ENCODE results near the gene RBM23. TPM values are rescaled to one million over a fixed set of nuclear protein-coding genes. Genes with fewer than 3 reads are reported as not detected.

The RBM23 gene
- total RNA-seq, 3 donors from 2014 or later: 80.4 to 90.4 (median 82.5) TPM

DNA sequence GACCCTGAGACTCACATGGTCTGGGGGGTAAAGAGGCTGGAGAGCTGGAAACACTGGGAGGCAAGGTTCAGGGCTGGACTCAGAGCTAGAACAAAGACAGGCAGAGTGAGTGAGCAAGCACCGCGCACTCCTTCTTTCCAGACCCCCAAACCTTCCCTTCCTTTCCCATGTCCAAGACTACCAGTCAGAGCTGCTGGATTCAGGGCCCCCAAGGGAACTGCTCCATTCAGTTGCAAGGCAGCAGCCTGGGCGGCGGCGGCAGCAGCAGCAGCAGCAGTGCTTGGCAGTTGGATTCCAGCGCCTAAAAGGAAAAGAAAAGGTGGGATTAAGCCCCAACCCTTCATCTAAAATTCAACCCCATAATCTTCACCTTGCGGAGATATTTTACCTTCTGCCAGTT lies 17.1 kb downstream of the RBM23 start:
- H3K4me3 Mint-ChIP-seq: no peak overlapping the region
- DNase-seq: no peak
- peaks cover 4% of the 10 kb centered on the region for H3K4me1 Mint-ChIP-seq (ENCODE audit: low read depth)
- H3K27me3 Mint-ChIP-seq (ENCODE audit: low read depth): no peaks in the 10 kb centered on the region
- H3K36me3 Mint-ChIP-seq (ENCODE audit: insufficient read depth): peaks cover 42% of the 10 kb centered on the region
- H3K9me3 Mint-ChIP-seq: no peaks in the 10 kb centered on the region
- no peak for ATAC-seq

DNA sequence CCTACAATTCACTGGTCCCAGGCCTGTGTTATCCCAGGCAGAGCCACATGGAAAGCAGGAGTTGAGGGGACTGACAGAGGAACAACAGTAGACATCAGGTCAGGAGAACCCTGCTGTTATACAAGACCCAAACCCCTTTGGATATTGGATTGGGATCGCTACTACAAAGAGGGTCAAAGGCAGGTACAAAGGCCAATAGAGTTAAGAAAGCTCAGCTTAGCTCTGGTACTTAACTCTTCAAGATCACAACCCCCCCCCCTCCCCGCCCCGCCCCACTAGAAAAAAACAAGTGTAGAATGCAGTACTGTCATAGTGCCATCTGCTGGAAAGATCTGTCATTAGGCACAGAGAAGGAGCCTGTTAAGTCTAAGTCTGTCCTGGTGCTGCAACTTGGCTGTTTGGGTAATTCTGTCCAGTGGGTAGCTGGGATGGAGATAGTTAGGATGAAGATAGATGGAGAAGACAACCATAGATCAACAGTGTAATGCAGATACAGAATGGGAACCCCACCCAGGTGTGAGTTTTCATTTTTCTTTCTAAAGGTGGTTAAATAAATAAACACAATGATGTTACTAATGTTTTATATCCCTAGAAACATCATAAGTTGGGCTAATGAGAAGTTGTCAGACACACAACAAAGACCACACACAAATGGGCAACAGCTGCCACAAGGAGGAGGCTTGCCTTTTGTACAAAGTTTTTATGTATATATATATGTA lies 18.7 kb downstream of the RBM23 start:
- DNase-seq (peak; percentile 24), ATAC-seq (peak; percentile 65 to 70)
- H3K9me3 Mint-ChIP-seq: no peaks in the 10 kb centered on the region
- peaks cover 30% of the 10 kb centered on the region for H3K36me3 Mint-ChIP-seq (ENCODE audit: insufficient read depth)
- H3K4me1 Mint-ChIP-seq (ENCODE audit: low read depth): peaks cover 6% of the 10 kb centered on the region
- H3K4me3 Mint-ChIP-seq: no peak overlapping the region
- H3K27me3 Mint-ChIP-seq (ENCODE audit: low read depth): no peaks in the 10 kb centered on the region

DNA sequence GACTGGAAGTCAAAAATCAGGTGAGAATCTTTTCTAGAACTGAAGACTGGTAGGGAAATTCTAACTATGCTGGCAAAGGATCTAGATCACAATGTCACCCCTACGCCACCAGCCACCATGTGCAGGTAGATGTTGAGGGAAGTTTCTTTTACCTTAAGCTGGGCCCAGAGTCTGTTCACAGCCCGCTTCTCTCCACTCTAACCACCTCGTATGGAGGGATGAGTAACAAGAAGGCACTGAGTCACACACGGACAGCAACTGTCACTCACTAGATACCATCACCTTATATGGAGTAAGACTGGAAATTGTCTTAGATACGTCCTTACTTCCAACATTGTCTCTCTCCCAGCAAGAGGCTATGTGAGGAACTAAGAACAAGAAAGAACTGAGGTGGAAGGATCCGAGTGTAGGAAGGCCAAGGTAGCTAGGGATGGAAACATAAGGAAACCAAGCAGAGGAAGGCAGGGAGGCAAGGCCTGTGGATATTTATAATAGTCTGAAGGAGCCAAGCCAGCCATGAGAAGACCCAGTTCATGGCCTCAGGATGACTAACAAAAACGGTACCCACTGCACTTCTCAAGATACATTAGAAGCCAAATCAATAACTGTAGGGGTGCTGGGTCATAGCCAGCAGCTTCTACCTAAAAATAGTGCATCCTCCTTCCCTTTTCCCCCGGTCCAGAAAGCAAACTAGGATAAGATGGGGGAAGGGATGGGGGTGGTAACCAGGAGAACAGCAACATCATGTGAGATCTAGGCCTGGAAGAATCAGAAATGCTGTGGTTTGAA lies 20.5 kb downstream of the RBM23 start:
- peaks cover 19% of the 10 kb centered on the region for H3K36me3 Mint-ChIP-seq (ENCODE audit: insufficient read depth)
- ATAC-seq (peak; percentile 93 to 94), DNase-seq (no peak)
- no peaks in the 10 kb centered on the region for H3K27me3 Mint-ChIP-seq (ENCODE audit: low read depth)
- no peaks in the 10 kb centered on the region for H3K9me3 Mint-ChIP-seq
- peaks cover 6% of the 10 kb centered on the region for H3K4me1 Mint-ChIP-seq (ENCODE audit: low read depth)
- no peak overlapping the region for H3K4me3 Mint-ChIP-seq

DNA sequence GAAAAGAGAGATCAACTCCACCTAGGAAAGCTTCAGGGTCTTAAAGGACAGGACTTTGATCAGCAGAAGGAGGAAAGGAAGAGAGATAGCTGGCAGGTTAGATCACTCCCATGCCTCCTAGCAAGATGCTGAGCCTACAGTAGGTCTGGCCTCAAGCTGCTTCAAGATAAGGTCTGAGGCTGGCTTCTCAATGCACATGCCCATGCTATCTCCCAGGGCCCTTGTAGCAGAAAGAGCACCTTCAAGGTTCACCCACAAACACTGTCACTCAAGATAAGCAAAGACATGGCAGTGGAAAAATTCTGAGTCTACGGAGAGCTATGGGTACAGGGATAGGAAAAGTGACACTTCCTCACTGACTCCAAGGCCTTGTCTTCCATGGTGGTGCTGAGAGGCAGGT lies 21.6 kb downstream of the RBM23 start:
- H3K4me1 Mint-ChIP-seq (ENCODE audit: low read depth): peaks cover 6% of the 10 kb centered on the region
- DNase-seq (no peak), ATAC-seq (no peak)
- no peaks in the 10 kb centered on the region for H3K27me3 Mint-ChIP-seq (ENCODE audit: low read depth)
- H3K36me3 Mint-ChIP-seq (ENCODE audit: insufficient read depth): peaks cover 21% of the 10 kb centered on the region
- H3K4me3 Mint-ChIP-seq: no peak overlapping the region
- H3K9me3 Mint-ChIP-seq: no peaks in the 10 kb centered on the region

DNA sequence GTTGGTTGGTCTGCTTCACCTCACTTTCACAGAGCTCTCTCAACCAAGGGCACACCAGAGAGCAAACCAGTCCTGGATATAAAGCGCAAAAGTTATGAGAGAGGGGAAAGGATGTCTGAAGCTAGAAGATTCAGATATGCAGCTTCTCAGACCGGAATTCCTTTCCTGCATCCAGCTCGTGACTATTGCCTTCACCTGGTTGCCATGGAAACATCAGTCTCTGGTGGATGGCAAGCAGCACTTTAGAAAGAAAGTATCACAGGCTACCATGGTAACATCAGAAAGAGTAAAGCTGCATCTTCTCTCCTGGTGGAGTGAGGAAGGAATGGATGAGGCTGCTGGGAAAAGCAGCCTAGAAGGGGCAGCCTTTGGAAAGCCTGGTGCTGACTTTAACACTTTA lies 22.2 kb downstream of the RBM23 start:
- no peak for ATAC-seq
- Mint-ChIP-seq H3K36me3 (ENCODE audit: insufficient read depth) (peaks cover 18% of the 10 kb centered on the region), H3K4me1 (ENCODE audit: low read depth) (peaks cover 6% of the 10 kb centered on the region)

DNA sequence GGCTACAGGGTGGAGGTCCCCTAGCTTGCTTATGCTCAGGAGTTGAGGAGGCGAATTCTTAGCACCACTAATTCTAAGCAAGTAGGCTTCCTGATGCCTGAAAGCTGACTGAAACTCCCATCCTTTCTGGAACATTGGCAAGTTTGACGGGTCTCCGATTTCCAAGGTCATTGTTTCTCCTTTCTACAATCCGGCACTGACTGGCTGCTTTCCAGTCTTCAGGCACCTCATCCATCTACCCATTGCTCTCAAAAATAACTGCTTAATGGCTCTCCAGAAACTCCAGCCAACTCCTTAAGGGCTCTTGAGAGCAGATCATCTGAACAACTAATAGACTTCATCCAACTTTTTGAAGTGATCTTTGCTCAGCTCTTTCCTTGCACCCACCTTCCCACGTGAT lies 22.6 kb downstream of the RBM23 start:
- H3K36me3 Mint-ChIP-seq (ENCODE audit: insufficient read depth): peaks cover 16% of the 10 kb centered on the region
- H3K27me3 Mint-ChIP-seq (ENCODE audit: low read depth): no peaks in the 10 kb centered on the region
- DNase-seq (no peak), ATAC-seq (no peak)
- H3K9me3 Mint-ChIP-seq: no peaks in the 10 kb centered on the region
- no peak overlapping the region for H3K4me3 Mint-ChIP-seq
- peaks cover 6% of the 10 kb centered on the region for H3K4me1 Mint-ChIP-seq (ENCODE audit: low read depth)

More for the DNA sequence above, 22.2 kb downstream of the RBM23 start:
- H3K27me3 Mint-ChIP-seq (ENCODE audit: low read depth): no peaks in the 10 kb centered on the region
- H3K9me3 Mint-ChIP-seq: no peaks in the 10 kb centered on the region
- no peak for DNase-seq
- no peak overlapping the region for H3K4me3 Mint-ChIP-seq

DNA sequence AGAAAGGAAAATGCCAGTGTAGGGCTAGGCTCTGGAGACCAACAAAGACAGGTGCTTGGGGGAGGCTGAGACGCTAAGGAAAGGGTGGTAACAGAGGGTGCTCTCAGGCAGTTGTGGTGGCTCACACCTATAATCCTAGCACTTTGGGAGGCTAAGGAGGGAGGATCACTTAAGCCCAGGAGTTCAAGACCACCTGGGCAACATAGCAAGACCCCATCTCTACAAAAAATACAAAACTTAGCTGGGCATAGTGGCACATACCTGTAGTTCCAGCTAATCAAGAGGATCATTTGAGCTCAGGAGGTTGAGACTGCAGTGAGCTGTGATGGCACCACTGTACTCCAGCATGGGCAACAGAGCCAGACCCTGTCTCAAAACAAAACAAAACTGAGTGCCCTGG lies 23.5 kb downstream of the RBM23 start:
- ATAC-seq: no peak
- no peak for DNase-seq
- H3K27me3 Mint-ChIP-seq (ENCODE audit: low read depth): no peaks in the 10 kb centered on the region
- H3K4me3 Mint-ChIP-seq: no peak overlapping the region
- peaks cover 9% of the 10 kb centered on the region for H3K36me3 Mint-ChIP-seq (ENCODE audit: insufficient read depth)
- no peaks in the 10 kb centered on the region for H3K9me3 Mint-ChIP-seq
- H3K4me1 Mint-ChIP-seq (ENCODE audit: low read depth): peaks cover 8% of the 10 kb centered on the region

DNA sequence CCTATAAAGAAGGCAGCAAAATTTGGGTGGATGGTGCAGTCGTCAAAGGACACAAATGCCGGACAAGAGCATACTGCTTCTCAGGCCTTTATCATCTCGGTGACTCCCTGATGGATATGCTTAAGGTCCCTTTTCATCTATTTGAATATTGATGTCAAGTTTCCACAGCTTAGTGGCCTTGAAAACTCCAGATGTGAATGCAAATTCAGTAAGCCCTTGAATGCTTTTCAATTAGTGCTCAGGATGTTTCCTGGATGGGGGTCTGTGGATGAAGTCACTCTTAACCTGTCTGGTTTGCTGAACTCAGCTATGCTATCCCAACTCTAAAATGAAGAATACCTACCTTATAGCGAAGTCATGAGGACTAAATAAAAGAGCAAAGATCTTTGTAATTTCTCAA lies 25.2 kb downstream of the RBM23 start:
- Mint-ChIP-seq H3K27me3 (ENCODE audit: low read depth) (no peaks in the 10 kb centered on the region), H3K36me3 (ENCODE audit: insufficient read depth) (peaks cover 10% of the 10 kb centered on the region)

DNA sequence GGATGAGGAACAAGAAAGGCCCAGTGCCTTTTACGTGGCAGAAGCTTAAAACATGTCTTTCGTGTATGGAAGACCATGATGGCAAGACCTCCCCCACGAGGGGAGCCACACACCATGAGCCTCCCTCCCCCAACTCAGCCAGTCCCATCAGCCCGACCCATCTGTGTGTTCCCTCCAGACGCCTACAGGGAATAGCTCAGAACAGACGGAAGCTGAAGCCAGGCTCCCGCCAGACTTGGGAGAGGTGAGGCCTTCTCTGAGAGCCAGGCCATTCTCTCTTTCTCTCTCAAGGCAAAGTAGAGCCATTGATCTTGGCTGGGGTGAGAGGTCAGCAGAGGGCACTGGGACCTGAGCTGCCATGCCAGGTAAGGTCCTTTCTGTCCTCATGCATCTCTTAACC lies 26.5 kb downstream of the RBM23 start:
- Mint-ChIP-seq H3K4me1 (ENCODE audit: low read depth) (peaks cover 27% of the 10 kb centered on the region), H3K4me3 (no peak overlapping the region), H3K27me3 (ENCODE audit: low read depth) (no peaks in the 10 kb centered on the region), H3K9me3 (no peaks in the 10 kb centered on the region), H3K36me3 (ENCODE audit: insufficient read depth) (peaks cover 8% of the 10 kb centered on the region)
- DNase-seq (no peak), ATAC-seq (no peak)

More for the DNA sequence above, 25.2 kb downstream of the RBM23 start:
- ATAC-seq (no peak), DNase-seq (no peak)
- Mint-ChIP-seq H3K9me3 (no peaks in the 10 kb centered on the region), H3K4me3 (no peak overlapping the region), H3K4me1 (ENCODE audit: low read depth) (peaks cover 16% of the 10 kb centered on the region)

DNA sequence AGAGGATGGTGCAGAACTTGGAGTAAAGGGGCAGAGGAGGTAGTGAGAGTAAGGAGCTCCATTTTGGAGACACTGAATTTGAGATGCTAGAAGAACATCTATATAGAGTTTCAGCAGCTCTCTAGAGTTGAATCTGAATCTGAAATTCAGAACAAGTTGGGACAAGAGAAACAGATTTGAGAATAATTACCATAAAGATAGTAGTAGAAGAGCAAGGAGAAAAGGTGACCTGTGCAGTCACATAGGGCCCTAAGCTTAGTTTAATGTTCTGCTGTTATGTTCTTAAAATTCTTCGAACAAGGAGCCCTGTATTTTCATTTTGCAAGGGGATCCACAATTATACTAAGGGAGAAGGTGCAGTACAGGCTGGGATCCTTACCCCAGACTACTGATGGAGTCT lies 28.5 kb downstream of the RBM23 start:
- Mint-ChIP-seq H3K4me3 (no peak overlapping the region), H3K9me3 (no peaks in the 10 kb centered on the region), H3K4me1 (ENCODE audit: low read depth) (peaks cover 37% of the 10 kb centered on the region), H3K36me3 (ENCODE audit: insufficient read depth) (peaks cover 8% of the 10 kb centered on the region), H3K27me3 (ENCODE audit: low read depth) (no peaks in the 10 kb centered on the region)
- DNase-seq (no peak), ATAC-seq (no peak)

DNA sequence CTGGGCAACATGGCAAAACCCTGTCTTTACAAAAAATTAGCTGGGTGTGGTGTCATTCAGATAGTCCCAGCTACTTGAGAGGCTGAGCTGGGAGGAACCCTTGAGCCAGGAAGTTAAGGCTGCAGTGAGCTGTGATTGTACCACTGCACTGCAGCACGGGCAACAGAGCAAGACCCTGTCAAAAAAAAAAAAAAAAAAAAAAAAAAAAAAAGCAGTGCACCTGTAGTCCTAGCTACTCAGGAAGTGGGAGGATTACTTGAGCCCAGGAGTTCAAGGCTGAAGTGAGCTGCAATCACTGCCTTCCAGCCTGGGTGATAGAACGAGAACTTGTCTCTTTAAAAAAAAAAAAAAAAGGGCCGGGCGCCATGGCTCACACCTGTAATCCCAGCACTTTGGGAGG lies 30.3 kb downstream of the RBM23 start:
- H3K27me3 Mint-ChIP-seq (ENCODE audit: low read depth): no peaks in the 10 kb centered on the region
- DNase-seq: no peak
- H3K36me3 Mint-ChIP-seq (ENCODE audit: insufficient read depth): peaks cover 7% of the 10 kb centered on the region
- no peaks in the 10 kb centered on the region for H3K9me3 Mint-ChIP-seq
- peaks cover 48% of the 10 kb centered on the region for H3K4me1 Mint-ChIP-seq (ENCODE audit: low read depth)
- H3K4me3 Mint-ChIP-seq: no peak overlapping the region
- ATAC-seq: no peak

DNA sequence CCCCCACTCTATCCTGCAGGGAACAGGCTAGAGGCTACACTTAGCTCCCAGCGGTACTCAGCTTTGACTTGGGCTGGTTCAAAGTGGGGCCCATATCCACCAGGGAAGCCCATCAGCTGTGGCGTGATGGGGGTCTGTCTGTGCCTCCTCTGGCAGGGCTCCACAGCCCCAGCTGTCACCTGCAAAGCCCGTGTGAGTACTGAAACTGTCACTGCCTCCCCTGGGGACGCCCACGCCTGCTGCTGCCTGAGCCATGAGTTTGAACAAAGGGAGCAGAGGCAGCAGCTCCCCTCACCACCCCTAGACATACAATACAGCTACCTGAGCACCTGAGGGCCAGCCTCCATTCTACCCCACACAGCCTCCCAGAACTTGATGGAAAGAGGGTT lies 31.0 kb downstream of the RBM23 start:
- Mint-ChIP-seq H3K4me3 (peak overlapping the region; percentile 79), H3K36me3 (ENCODE audit: insufficient read depth) (peaks cover 4% of the 10 kb centered on the region), H3K27me3 (ENCODE audit: low read depth) (no peaks in the 10 kb centered on the region), H3K4me1 (ENCODE audit: low read depth) (peaks cover 53% of the 10 kb centered on the region), H3K9me3 (no peaks in the 10 kb centered on the region)
- DNase-seq (peak; percentile 61), ATAC-seq (peak; percentile 40 to 45)

DNA sequence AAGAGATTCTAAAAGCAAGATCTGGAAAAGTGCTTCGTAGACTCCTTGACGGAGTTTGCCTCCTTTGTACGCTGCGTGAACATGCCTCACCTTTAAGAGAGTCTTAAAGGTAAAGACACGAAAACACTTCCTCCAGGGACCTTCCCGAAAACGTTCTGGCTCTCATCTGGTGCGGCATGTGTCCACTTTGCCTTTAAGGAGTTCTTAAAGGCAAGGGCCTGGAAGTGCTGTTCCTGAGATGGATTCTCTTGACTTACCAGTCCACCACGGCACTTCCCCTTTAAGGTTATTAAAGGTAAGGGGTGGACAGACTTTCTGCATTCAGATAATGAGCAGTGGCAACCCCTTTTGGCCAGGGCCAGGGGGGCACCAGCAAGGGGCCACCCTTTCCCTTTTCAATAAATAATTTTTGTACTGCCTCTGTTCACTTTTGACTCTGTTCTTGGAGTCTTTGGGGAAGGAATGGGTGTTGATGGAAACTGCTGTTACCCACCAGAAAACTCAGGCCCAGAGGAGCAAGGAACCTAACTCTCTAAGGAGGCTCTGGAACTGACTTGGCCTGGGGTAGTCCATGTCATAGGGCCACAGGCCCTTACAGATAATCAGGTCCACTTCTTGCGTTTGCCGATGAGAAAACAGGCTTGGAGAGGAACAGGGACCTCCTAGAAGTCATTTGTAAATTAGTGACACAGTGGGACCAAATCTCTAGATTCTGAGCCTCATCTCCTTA lies 31.5 kb downstream of the RBM23 start:
- H3K9me3 Mint-ChIP-seq: no peaks in the 10 kb centered on the region
- H3K27me3 Mint-ChIP-seq (ENCODE audit: low read depth): no peaks in the 10 kb centered on the region
- ATAC-seq (peak; percentile 26 to 28), DNase-seq (no peak)
- H3K4me1 Mint-ChIP-seq (ENCODE audit: low read depth): peaks cover 53% of the 10 kb centered on the region
- H3K4me3 Mint-ChIP-seq: peak overlapping the region; percentile 79
- peaks cover 4% of the 10 kb centered on the region for H3K36me3 Mint-ChIP-seq (ENCODE audit: insufficient read depth)

DNA sequence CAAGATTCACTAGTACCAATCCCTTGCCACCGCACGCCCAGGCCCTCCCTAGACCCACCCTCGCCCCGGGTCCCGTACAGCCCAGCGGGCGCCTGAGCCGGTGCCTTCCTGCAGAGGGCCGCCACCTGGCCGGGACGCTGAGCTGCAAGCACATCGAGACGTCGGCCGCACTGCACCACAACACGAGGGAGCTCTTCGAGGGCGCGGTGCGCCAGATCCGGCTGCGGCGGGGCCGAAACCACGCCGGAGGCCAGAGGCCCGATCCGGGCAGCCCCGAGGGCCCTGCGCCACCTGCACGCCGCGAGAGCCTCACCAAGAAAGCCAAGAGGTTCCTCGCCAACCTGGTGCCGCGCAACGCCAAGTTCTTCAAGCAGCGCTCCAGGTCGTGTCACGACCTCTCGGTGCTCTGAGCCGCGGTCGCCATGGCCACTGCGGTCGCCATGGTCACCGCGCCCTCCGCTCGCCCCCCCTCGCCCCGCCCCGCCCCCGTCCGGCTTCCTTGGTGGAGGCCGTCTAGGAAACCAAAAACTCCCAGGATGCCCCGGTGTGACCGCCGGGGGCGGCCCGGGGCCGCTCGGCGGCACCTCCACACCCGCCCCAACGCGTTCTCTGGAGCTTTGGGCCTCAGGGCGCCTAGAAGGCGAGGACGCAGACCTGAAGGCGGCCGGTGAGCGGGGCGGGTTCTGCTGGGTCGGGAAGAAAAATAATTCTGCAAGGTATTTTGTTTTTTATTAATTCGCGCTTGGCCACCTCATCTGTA lies 32.3 kb downstream of the RBM23 start:
- Mint-ChIP-seq H3K36me3 (ENCODE audit: insufficient read depth) (peaks cover 2% of the 10 kb centered on the region), H3K4me3 (peak overlapping the region; percentile 79), H3K27me3 (ENCODE audit: low read depth) (no peaks in the 10 kb centered on the region), H3K4me1 (ENCODE audit: low read depth) (peaks cover 56% of the 10 kb centered on the region), H3K9me3 (no peaks in the 10 kb centered on the region)
- ATAC-seq (peak; percentile 64 to 66), DNase-seq (peak; percentile 65)
